ENCODE results near the gene SLC35E4. TPM values are rescaled to one million over a fixed set of nuclear protein-coding genes. Genes with fewer than 3 reads are reported as not detected.

Gene SLC35E4
- total and polyA plus RNA-seq, 9 of the 15 experiments (the other 6 are each of a cell fraction or from before 2014, with no cell fraction given) = 0.06 to 2.3 (median 0.86) TPM; not detected in 1

DNA sequence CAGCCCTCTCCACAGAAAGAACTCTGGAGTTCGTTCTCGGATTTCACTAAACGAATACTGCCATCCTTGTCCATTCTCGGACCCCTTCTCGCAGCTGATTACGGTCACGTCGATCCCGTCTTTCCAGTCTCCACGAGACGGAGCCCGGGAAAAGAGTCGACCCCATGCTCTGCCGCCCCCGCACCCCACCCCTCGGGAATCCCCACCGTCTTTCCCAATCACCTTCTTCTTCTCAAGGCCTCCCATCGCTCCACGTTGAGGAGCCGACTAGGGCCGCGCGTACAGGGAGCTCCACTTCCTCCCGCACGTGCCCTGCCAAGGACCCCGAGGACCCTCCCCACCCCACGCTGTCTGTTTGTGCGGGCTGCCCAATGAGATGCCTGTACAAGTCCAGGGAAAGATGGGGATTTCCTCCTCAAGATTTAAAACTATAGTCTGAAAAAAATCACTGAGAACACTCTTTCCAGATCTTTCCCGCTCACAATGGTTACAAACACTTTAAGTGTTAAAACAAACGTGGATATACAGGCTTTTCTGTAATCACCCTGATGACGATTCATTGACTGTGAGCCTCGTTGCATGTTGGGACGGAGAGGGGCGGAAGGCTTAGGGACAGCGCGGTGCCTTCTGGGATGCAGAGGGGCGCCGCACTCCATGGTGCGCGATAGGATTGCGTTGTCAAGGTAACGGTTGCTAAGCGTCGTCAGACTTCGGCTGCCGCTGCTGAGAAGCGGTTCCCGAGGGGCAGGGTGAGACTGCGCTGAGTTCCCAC is 43.8 kb upstream of the SLC35E4 start, which contains the start of gene PES1 (continued):
- TF ChIP-seq TAF1 (IDR thresholded peaks at IDR 0.05; ENCODE audit: control insufficient read depth, extremely low read depth, insufficient read depth, low read length, severe bottlenecking) (peak; percentile 56), ZNF212 (CRISPR knock-in tag; IDR thresholded peaks at IDR 0.05) (no peak), ZKSCAN3 (CRISPR knock-in tag; IDR thresholded peaks at IDR 0.05) (no peak), NEUROD1 (IDR thresholded peaks at IDR 0.05; ENCODE audit: borderline replicate concordance, low read depth, low read length, partially characterized antibody) (peak; percentile 84), EP400 (IDR thresholded peaks at IDR 0.05) (peak; percentile 96), MTA3 (IDR thresholded peaks at IDR 0.05; ENCODE audit: borderline replicate concordance) (peak; percentile 34; the same call in 1 of the 2 replicates), NBN (IDR thresholded peaks at IDR 0.05; ENCODE audit: low read depth) (peak; percentile 67; the same call in 1 of the 2 replicates), CAMTA2 (CRISPR knock-in tag; conservative IDR thresholded peaks at IDR 0.05) (no peak), ZNF431 (CRISPR knock-in tag; IDR thresholded peaks at IDR 0.05) (no peak), CREM (IDR thresholded peaks at IDR 0.05; ENCODE audit: low read depth) (peak; percentile 97), SAFB2 (IDR thresholded peaks at IDR 0.05; ENCODE audit: borderline replicate concordance, low read depth, low read length, severe bottlenecking) (no peak), ELK1 (CRISPR knock-in tag; IDR thresholded peaks at IDR 0.05) (no peak), ZBTB7A (IDR thresholded peaks at IDR 0.05; ENCODE audit: borderline replicate concordance, control insufficient read depth, low read depth, low read length) (peak; percentile 90), SRSF9 (IDR thresholded peaks at IDR 0.05; ENCODE audit: borderline replicate concordance, low read depth, low read length) (no peak), PHF20 (IDR thresholded peaks at IDR 0.05; ENCODE audit: partially characterized antibody) (peak; percentile 69), L3MBTL2 (IDR thresholded peaks at IDR 0.05) (peak; percentile 8)
- TF ChIP-seq, protein P1, sequence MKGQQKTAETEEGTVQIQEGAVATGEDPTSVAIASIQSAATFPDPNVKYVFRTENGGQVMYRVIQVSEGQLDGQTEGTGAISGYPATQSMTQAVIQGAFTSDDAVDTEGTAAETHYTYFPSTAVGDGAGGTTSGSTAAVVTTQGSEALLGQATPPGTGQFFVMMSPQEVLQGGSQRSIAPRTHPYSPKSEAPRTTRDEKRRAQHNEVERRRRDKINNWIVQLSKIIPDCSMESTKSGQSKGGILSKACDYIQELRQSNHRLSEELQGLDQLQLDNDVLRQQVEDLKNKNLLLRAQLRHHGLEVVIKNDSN (CRISPR knock-in tag; IDR thresholded peaks at IDR 0.05) = peak; percentile 84
- TF ChIP-seq, protein P2, sequence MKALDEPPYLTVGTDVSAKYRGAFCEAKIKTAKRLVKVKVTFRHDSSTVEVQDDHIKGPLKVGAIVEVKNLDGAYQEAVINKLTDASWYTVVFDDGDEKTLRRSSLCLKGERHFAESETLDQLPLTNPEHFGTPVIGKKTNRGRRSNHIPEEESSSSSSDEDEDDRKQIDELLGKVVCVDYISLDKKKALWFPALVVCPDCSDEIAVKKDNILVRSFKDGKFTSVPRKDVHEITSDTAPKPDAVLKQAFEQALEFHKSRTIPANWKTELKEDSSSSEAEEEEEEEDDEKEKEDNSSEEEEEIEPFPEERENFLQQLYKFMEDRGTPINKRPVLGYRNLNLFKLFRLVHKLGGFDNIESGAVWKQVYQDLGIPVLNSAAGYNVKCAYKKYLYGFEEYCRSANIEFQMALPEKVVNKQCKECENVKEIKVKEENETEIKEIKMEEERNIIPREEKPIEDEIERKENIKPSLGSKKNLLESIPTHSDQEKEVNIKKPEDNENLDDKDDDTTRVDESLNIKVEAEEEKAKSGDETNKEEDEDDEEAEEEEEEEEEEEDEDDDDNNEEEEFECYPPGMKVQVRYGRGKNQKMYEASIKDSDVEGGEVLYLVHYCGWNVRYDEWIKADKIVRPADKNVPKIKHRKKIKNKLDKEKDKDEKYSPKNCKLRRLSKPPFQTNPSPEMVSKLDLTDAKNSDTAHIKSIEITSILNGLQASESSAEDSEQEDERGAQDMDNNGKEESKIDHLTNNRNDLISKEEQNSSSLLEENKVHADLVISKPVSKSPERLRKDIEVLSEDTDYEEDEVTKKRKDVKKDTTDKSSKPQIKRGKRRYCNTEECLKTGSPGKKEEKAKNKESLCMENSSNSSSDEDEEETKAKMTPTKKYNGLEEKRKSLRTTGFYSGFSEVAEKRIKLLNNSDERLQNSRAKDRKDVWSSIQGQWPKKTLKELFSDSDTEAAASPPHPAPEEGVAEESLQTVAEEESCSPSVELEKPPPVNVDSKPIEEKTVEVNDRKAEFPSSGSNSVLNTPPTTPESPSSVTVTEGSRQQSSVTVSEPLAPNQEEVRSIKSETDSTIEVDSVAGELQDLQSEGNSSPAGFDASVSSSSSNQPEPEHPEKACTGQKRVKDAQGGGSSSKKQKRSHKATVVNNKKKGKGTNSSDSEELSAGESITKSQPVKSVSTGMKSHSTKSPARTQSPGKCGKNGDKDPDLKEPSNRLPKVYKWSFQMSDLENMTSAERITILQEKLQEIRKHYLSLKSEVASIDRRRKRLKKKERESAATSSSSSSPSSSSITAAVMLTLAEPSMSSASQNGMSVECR (CRISPR knock-in tag; IDR thresholded peaks at IDR 0.05) = peak; percentile 80
- TF ChIP-seq, protein P3, sequence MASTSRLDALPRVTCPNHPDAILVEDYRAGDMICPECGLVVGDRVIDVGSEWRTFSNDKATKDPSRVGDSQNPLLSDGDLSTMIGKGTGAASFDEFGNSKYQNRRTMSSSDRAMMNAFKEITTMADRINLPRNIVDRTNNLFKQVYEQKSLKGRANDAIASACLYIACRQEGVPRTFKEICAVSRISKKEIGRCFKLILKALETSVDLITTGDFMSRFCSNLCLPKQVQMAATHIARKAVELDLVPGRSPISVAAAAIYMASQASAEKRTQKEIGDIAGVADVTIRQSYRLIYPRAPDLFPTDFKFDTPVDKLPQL (IDR thresholded peaks at IDR 0.05; ENCODE audit: extremely low read depth, insufficient read length) = no peak
